GM12891 (cell line): ENCODE data around the gene NKAPD1.
"Not testable (repeated sequence)": the region's sequence is repeated elsewhere in the genome, so short reads cannot be mapped to it uniquely, and the experiment has no call there.

Source experiments
- DNase-seq: peaks from one replicate; pipeline ENCODE4 v3.0.0; 2011; ENCODE audit warnings: low spot score; ENCODE audit not compliant: insufficient read length
- FAIRE-seq: peaks from 2 replicates; lab custom pipeline; 2011; peaks lifted over from hg19 to GRCh38; lab: Jason Lieb, UNC
- PAX5 ChIP-seq: IDR thresholded peaks from 2 replicates; pipeline ENCODE4 v1.6.1; 2011; ENCODE audit warnings: low read length, moderate library complexity, mild to moderate bottlenecking; ENCODE audit not compliant: insufficient read depth, severe bottlenecking
- POLR2A ChIP-seq: IDR thresholded peaks from 2 replicates; pipeline ENCODE4 v1.6.1; 2011; ENCODE audit warnings: low read depth, low read length, control low read depth
- POLR2AphosphoS5 ChIP-seq: IDR thresholded peaks from 2 replicates; pipeline ENCODE4 v1.6.1; 2011; ENCODE audit warnings: low read depth, low read length, control low read depth
- POU2F2 ChIP-seq: IDR thresholded peaks from 2 replicates; pipeline ENCODE4 v1.6.1; 2011; ENCODE audit warnings: low read depth, mild to moderate bottlenecking, control low read depth, low read length, moderate library complexity
- SPI1 ChIP-seq: IDR thresholded peaks from 2 replicates; pipeline ENCODE4 v1.6.1; 2011; ENCODE audit warnings: low read depth, low read length, control low read depth
- TAF1 ChIP-seq: IDR thresholded peaks from 2 replicates; pipeline ENCODE4 v1.6.1; 2011; ENCODE audit warnings: low read depth, low read length, control low read depth

NKAPD1 gene

GRCh38 chr11:112044961-112045360 is 29.1 kb upstream of the NKAPD1 start:
- DNase-seq (no peak), FAIRE-seq (no peak)
- TF ChIP-seq PAX5 (no peak), POLR2A (no peak)

GRCh38 chr11:112046647-112047046 is 27.5 kb upstream of the NKAPD1 start:
- not testable (repeated sequence) for FAIRE-seq, DNase-seq

- peak; percentile 78 for TF ChIP-seq SPI1
- not testable (repeated sequence) for FAIRE-seq, DNase-seq
Measured at GRCh38 chr11:112048256-112048655, 25.8 kb upstream of the NKAPD1 start.

GRCh38 chr11:112049777-112050176 is 24.3 kb upstream of the NKAPD1 start:
- TF ChIP-seq SPI1 (no peak), POLR2A (no peak), PAX5 (no peak), TAF1 (no peak), POU2F2 (no peak)
- FAIRE-seq (peak; percentile 43), DNase-seq (no peak)

- DNase-seq (no peak), FAIRE-seq (peak; percentile 82)
- TF ChIP-seq SPI1, result peak; percentile 82
- TF ChIP-seq POLR2A, result no peak
Measured at GRCh38 chr11:112050721-112051120, 23.4 kb upstream of the NKAPD1 start.

- TF ChIP-seq PAX5, result no peak
- no peak for TF ChIP-seq TAF1
- no peak for TF ChIP-seq POLR2A
- FAIRE-seq, result peak; percentile 68
Measured at GRCh38 chr11:112051768-112052167, 22.3 kb upstream of the NKAPD1 start.

GRCh38 chr11:112057170-112057569 is 16.9 kb upstream of the NKAPD1 start:
- TF ChIP-seq SPI1 (no peak), PAX5 (no peak), POU2F2 (no peak), POLR2A (no peak), TAF1 (no peak)
- DNase-seq, result no peak
- no peak for FAIRE-seq

More at GRCh38 chr11:112051768-112052167, 22.3 kb upstream of the NKAPD1 start:
- DNase-seq, result no peak

GRCh38 chr11:112058103-112058502 is 16.0 kb upstream of the NKAPD1 start:
- no peak for TF ChIP-seq TAF1
- no peak for TF ChIP-seq POLR2A
- TF ChIP-seq SPI1, result no peak
- TF ChIP-seq POLR2AphosphoS5, result no peak
- no peak for TF ChIP-seq PAX5
- no peak for TF ChIP-seq POU2F2
- no peak for DNase-seq

GRCh38 chr11:112062923-112063322 is 11.2 kb upstream of the NKAPD1 start:
- FAIRE-seq, result no peak
- no peak for TF ChIP-seq POU2F2
- no peak for TF ChIP-seq SPI1
- TF ChIP-seq PAX5, result no peak
- no peak for TF ChIP-seq POLR2A
- TF ChIP-seq POLR2AphosphoS5, result no peak
- no peak for TF ChIP-seq TAF1

More at GRCh38 chr11:112058103-112058502, 16.0 kb upstream of the NKAPD1 start:
- FAIRE-seq, result no peak

GRCh38 chr11:112082729-112083128 is 8.6 kb downstream of the NKAPD1 start:
- FAIRE-seq (no peak), DNase-seq (no peak)
- TF ChIP-seq PAX5 (no peak), TAF1 (no peak), POU2F2 (no peak), POLR2A (0 out of 2 replicates have a peak, but pooled peaks have one; percentile 36), SPI1 (no peak), POLR2AphosphoS5 (peak; percentile 22; the same call in 1 of the 2 replicates)

More at GRCh38 chr11:112062923-112063322, 11.2 kb upstream of the NKAPD1 start:
- DNase-seq, result no peak

GRCh38 chr11:112085822-112086421 is 11.8 kb downstream of the NKAPD1 start:
- DNase-seq (peak; percentile 23), FAIRE-seq (no peak)
- TF ChIP-seq POLR2AphosphoS5 (0 out of 2 replicates have a peak, but pooled peaks have one; percentile 31), PAX5 (no peak)
